IMR-90 (cell line): ENCODE data around the gene TUB. TPM values are rescaled to one million over a fixed set of nuclear protein-coding genes. Genes with fewer than 3 reads are reported as not detected.

ENCODE experiments used
- ATAC-seq: fragments of 200-7000 bp; cut with Tn5 transposase; 2 replicates; pipeline ENCODE4 v1.9.1; 2020; ENCODE audit warnings: low read depth, mild to moderate bottlenecking, moderate library complexity
- BruUV-seq: library from RNA; stranded (reverse); fragments of 400-500 nt; replicated peaks from 2 replicates; lab custom pipeline; 2021; lab: Mats Ljungman, UMichigan
- CTCF ChIA-PET: fragments of 300-600 bp; formaldehyde crosslinking; extraction: SDS; loops from one replicate; lab custom pipeline; 2021; ENCODE audit warnings: antibody characterized with exemption; lab: Yijun Ruan, JAX
- POLR2A ChIA-PET: fragments of 300-600 bp; sonication (Branson Sonifier 250); formaldehyde crosslinking; loops from one replicate; lab custom pipeline; 2022; ENCODE audit warnings: antibody characterized with exemption; ENCODE audit not compliant: unreplicated experiment; lab: Charles Lee
- DNase-seq: peaks from one replicate; pipeline ENCODE4 v3.0.0; 2013
- H2AFZ ChIP-seq: replicated peaks from 2 replicates; pipeline ENCODE3; 2013; ENCODE audit warnings: low read length, mild to moderate bottlenecking; ENCODE audit not compliant: poor library complexity
- H2AK5ac ChIP-seq: 2 replicates; pipeline ENCODE4 v1.6.1; 2013; ENCODE audit warnings: low read depth, low read length, inconsistent platforms
- H2AK9ac ChIP-seq: replicated peaks from 2 replicates; pipeline ENCODE3; 2013; ENCODE audit warnings: mild to moderate bottlenecking, low read depth, low read length, moderate library complexity; ENCODE audit not compliant: poor library complexity
- H2BK120ac ChIP-seq: 2 replicates; pipeline ENCODE4 v1.6.1; 2013; ENCODE audit warnings: low read depth, low read length, inconsistent platforms
- H2BK15ac ChIP-seq: 3 replicates; pipeline ENCODE4 v1.6.1; 2013; ENCODE audit warnings: low read depth, low read length, inconsistent platforms
- H2BK20ac ChIP-seq: 2 replicates; pipeline ENCODE4 v1.6.1; 2013; ENCODE audit warnings: low read depth, mild to moderate bottlenecking, inconsistent platforms, low read length, moderate library complexity
- H2BK5ac ChIP-seq: 2 replicates; pipeline ENCODE4 v1.6.1; 2013; ENCODE audit warnings: mild to moderate bottlenecking, low read depth, low read length, inconsistent platforms; ENCODE audit not compliant: poor library complexity, severe bottlenecking
- H3K14ac ChIP-seq: replicated peaks from 2 replicates; pipeline ENCODE4 v1.6.1; 2013; ENCODE audit warnings: low read depth, low read length, inconsistent platforms
- H3K18ac ChIP-seq: 2 replicates; pipeline ENCODE4 v1.6.1; 2013; ENCODE audit warnings: low read depth, low read length, control low read depth
- H3K23ac ChIP-seq: 2 replicates; pipeline ENCODE4 v1.6.1; 2013; ENCODE audit warnings: low read depth, low read length, inconsistent platforms
- H3K27ac ChIP-seq: 2 replicates; pipeline ENCODE4 v1.5.1; 2013; ENCODE audit warnings: mild to moderate bottlenecking, control low read depth, low read length; ENCODE audit not compliant: insufficient read depth
- H3K27me3 ChIP-seq: 2 replicates; pipeline ENCODE4 v1.6.1; 2013; ENCODE audit warnings: low read length; ENCODE audit not compliant: control insufficient read depth, insufficient read depth
- H3K36me3 ChIP-seq: 2 replicates; pipeline ENCODE4 v1.6.1; 2013; ENCODE audit warnings: low read length, mixed read lengths; ENCODE audit not compliant: control insufficient read depth, insufficient read depth
- H3K4ac ChIP-seq: 2 replicates; pipeline ENCODE4 v1.6.1; 2013; ENCODE audit warnings: low read depth, low read length, inconsistent platforms
- H3K4me1 ChIP-seq: 2 replicates; pipeline ENCODE4 v1.6.1; 2013; ENCODE audit warnings: low read length, mixed read lengths; ENCODE audit not compliant: control insufficient read depth, insufficient read depth
- H3K4me2 ChIP-seq: 2 replicates; pipeline ENCODE4 v1.6.1; 2013; ENCODE audit warnings: low read depth, mild to moderate bottlenecking, control low read depth, low read length, moderate library complexity
- H3K4me3 ChIP-seq: 2 replicates; pipeline ENCODE4 v1.5.1; 2013; ENCODE audit warnings: low read depth, mild to moderate bottlenecking, control low read depth, low read length, moderate library complexity; ENCODE audit not compliant: insufficient read depth
- H3K56ac ChIP-seq: 2 replicates; pipeline ENCODE4 v1.6.1; 2013; ENCODE audit warnings: low read length, inconsistent platforms; ENCODE audit not compliant: insufficient read depth; ENCODE audit errors: extremely low read depth
- H3K79me1 ChIP-seq, 2 experiments: 2 replicates each; pipeline ENCODE4 v1.6.1; 2013; ENCODE audit warnings: low read length in 2 of 2, inconsistent platforms in 1 of 2, low read depth in 1 of 2
- H3K9ac ChIP-seq: 2 replicates; pipeline ENCODE4 v1.6.1; 2013; ENCODE audit warnings: low read depth, low read length, control low read depth
- H3K9me1 ChIP-seq: 2 replicates; pipeline ENCODE4 v1.6.1; 2013; ENCODE audit warnings: low read length, inconsistent platforms; ENCODE audit not compliant: insufficient read depth
- H3K9me3 ChIP-seq: 2 replicates; pipeline ENCODE4 v1.6.1; 2013; ENCODE audit warnings: low read length; ENCODE audit not compliant: control insufficient read depth, insufficient read depth
- H4K20me1 ChIP-seq: 2 replicates; pipeline ENCODE4 v1.6.1; 2013; ENCODE audit warnings: low read length, inconsistent platforms; ENCODE audit not compliant: insufficient read depth
- H4K5ac ChIP-seq: 2 replicates; pipeline ENCODE4 v1.6.1; 2013; ENCODE audit warnings: mild to moderate bottlenecking, low read depth, low read length, control low read depth
- H4K8ac ChIP-seq, 2 experiments: 2 replicates each; pipeline ENCODE4 v1.6.1; 2013; ENCODE audit warnings: low read depth in 2 of 2, low read length in 2 of 2, control low read depth in 1 of 2, inconsistent platforms in 1 of 2
- H4K91ac ChIP-seq: 2 replicates; pipeline ENCODE4 v1.6.1; 2013; ENCODE audit warnings: low read depth, low read length, inconsistent platforms; ENCODE audit not compliant: insufficient read depth
- BHLHE40 ChIP-seq: fragments of 150-350 bp; IDR thresholded peaks from 2 replicates; pipeline ENCODE4 v1.6.1; 2016; ENCODE audit warnings: mild to moderate bottlenecking, low read depth, low read length
- CEBPB ChIP-seq: IDR thresholded peaks from 2 replicates; pipeline ENCODE4 v1.6.1; 2012; ENCODE audit warnings: low read depth, low read length, improper control_type of control experiment
- FOS ChIP-seq: fragments of 150-350 bp; IDR thresholded peaks from 2 replicates; pipeline ENCODE4 v1.6.1; 2016; ENCODE audit warnings: low read depth, low read length
- MAFK ChIP-seq: IDR thresholded peaks from 2 replicates; pipeline ENCODE4 v1.6.1; 2012; ENCODE audit warnings: low read depth, low read length, improper control_type of control experiment
- RAD21 ChIP-seq: IDR thresholded peaks from 2 replicates; pipeline ENCODE4 v1.6.1; 2012; ENCODE audit warnings: low read length, improper control_type of control experiment
- RCOR1 ChIP-seq: IDR thresholded peaks from 2 replicates; pipeline ENCODE4 v1.6.1; 2012; ENCODE audit warnings: mild to moderate bottlenecking, low read length, improper control_type of control experiment; ENCODE audit not compliant: insufficient replicate concordance
- RFX5 ChIP-seq: IDR thresholded peaks from 2 replicates; pipeline ENCODE4 v1.8.0; 2012; ENCODE audit warnings: low read depth, mild to moderate bottlenecking, low read length, moderate library complexity
- SMC3 ChIP-seq: fragments of 150-350 bp; IDR thresholded peaks from 2 replicates; pipeline ENCODE4 v1.6.1; 2016; ENCODE audit warnings: low read depth, mild to moderate bottlenecking, antibody characterized with exemption, low read length, moderate library complexity
- WGBS, 2 experiments: methylation state at CpG; one replicate each; pipeline versions ENCODE4 v1.1.5 to v1.1.7; 2013; ENCODE audit warnings: missing lambda C conversion rate in 2 of 2; ENCODE audit not compliant: insufficient read length in 1 of 2; ENCODE audit errors: extremely low coverage in 2 of 2; 5-methylcytosine and 5-hydroxymethylcytosine counted together
- dilution Hi-C: fragments of 300-500 bp; cut with HindIII; formaldehyde crosslinking; loops from one replicate; pipeline ENCODE4 v1.14.3; 2018; ENCODE audit warnings: low sequenced_read_pairs; ENCODE audit not compliant: unreplicated experiment
- in situ Hi-C: fragments of 300-500 bp; cut with MboI; formaldehyde crosslinking; loops from 3 replicates; pipeline ENCODE4 v1.14.3; 2019; ENCODE audit warnings: low sequenced_read_pairs, inconsistent platforms, mixed read lengths
- intact Hi-C: fragments of 100-400 bp; cut with micrococcal nuclease; formaldehyde crosslinking; loops from 2 replicates; pipeline ENCODE4 v1.10.0; 2022
- polyA plus RNA-seq, 3 experiments: library from polyadenylated mRNA; depleted of rRNA; stranded (reverse); fragments of >200 nt; gene quantifications; 2 replicates each; pipeline ENCODE4 v1.2.3, GENCODE V29; 2012; ENCODE audit warnings: low replicate concordance in 1 of 3
- total RNA-seq: library from RNA; depleted of rRNA; stranded (reverse); fragments of >200 nt; gene quantifications from 2 replicates; pipeline ENCODE4 v1.2.3, GENCODE V29; 2012
- TF ChIP-seq, protein P1 (sequence below): fragments of 150-350 bp; IDR thresholded peaks from 2 replicates; pipeline ENCODE4 v1.6.1; 2016; ENCODE audit warnings: low read depth, mild to moderate bottlenecking, low read length, moderate library complexity, borderline replicate concordance
- TF ChIP-seq, protein P2 (sequence below): conservative IDR thresholded peaks from 2 replicates; pipeline ENCODE4 v1.5.1; 2012; ENCODE audit warnings: mild to moderate bottlenecking, low read depth, low read length, improper control_type of control experiment

Gene TUB
- total and polyA plus RNA-seq, 2 of the 4 experiments (the other 2 are of a cell fraction), result 11.8 to 12.9 TPM

DNA sequence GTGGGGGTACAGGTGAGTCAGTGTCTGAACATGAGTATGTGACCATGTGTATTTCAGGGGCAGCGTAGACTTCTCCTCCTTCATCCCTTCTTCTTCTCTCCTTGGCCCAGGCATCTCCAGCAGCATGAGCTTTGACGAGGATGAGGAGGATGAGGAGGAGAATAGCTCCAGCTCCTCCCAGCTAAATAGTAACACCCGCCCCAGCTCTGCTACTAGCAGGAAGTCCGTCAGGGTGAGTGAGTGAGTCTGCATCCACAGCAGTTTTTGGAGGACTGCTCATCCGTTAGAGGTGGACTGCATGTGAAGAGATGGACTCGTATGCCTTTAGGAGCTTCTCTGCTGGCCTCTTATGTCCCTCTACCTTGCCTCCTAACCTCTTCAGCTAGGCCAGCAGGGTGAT is 15.6 kb downstream of the TUB start:
- Histone ChIP-seq H3K18ac (no peak overlapping the region), H3K23ac (no peak overlapping the region), H2AK5ac (no peak overlapping the region), H2BK15ac (no peak overlapping the region), H3K4me3 (no peak overlapping the region), H3K56ac (no peak overlapping the region), H4K5ac (no peak overlapping the region), H4K8ac (no peak overlapping the region), H3K9ac (no peak overlapping the region), H2BK20ac (no peak overlapping the region), H3K27ac (no peak overlapping the region), H2AK9ac (no peak overlapping the region), H3K14ac (no peak overlapping the region), H3K9me3 (no peaks in the 10 kb centered on the region), H3K9me1 (no peaks in the 10 kb centered on the region), H3K4me1 (peaks cover 9% of the 10 kb centered on the region), H4K20me1 (peaks cover 4% of the 10 kb centered on the region; the same call in 1 of the 2 replicates), H3K4ac (no peak overlapping the region), H3K27me3 (no peaks in the 10 kb centered on the region), H2BK120ac (no peak overlapping the region), H2BK5ac (no peak overlapping the region), H4K91ac (no peak overlapping the region), H3K4me2 (no peak overlapping the region), H2AFZ (no peak overlapping the region), H3K79me1 (no peaks in the 10 kb centered on the region; a peak in 1 of 4 replicates), H3K36me3 (peaks cover 24% of the 10 kb centered on the region)
- DNase-seq, result no peak
- ATAC-seq, result no peak
- intact Hi-C loops (loop anchor here (5.0 to 10.0 kb wide), 3 partner anchors 166 to 422 kb away; partner anchors contain the start of genes CYB5R2 and LMO1), in situ Hi-C loops (loop anchor here (5.0 to 25.0 kb wide), 4 partner anchors 62 to 409 kb away; no protein-coding TSS in a partner anchor), dilution Hi-C loops (no loop called here)
- no TSS peak for BruUV-seq
- TF ChIP-seq FOS, result no peak
- TF ChIP-seq MAFK, result no peak
- no peak for TF ChIP-seq BHLHE40
- TF ChIP-seq, protein P1, sequence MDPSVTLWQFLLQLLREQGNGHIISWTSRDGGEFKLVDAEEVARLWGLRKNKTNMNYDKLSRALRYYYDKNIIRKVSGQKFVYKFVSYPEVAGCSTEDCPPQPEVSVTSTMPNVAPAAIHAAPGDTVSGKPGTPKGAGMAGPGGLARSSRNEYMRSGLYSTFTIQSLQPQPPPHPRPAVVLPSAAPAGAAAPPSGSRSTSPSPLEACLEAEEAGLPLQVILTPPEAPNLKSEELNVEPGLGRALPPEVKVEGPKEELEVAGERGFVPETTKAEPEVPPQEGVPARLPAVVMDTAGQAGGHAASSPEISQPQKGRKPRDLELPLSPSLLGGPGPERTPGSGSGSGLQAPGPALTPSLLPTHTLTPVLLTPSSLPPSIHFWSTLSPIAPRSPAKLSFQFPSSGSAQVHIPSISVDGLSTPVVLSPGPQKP, result no peak
- TF ChIP-seq, protein P2, sequence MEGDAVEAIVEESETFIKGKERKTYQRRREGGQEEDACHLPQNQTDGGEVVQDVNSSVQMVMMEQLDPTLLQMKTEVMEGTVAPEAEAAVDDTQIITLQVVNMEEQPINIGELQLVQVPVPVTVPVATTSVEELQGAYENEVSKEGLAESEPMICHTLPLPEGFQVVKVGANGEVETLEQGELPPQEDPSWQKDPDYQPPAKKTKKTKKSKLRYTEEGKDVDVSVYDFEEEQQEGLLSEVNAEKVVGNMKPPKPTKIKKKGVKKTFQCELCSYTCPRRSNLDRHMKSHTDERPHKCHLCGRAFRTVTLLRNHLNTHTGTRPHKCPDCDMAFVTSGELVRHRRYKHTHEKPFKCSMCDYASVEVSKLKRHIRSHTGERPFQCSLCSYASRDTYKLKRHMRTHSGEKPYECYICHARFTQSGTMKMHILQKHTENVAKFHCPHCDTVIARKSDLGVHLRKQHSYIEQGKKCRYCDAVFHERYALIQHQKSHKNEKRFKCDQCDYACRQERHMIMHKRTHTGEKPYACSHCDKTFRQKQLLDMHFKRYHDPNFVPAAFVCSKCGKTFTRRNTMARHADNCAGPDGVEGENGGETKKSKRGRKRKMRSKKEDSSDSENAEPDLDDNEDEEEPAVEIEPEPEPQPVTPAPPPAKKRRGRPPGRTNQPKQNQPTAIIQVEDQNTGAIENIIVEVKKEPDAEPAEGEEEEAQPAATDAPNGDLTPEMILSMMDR, result no peak
- no peak for TF ChIP-seq RFX5
- no peak for TF ChIP-seq RAD21
- TF ChIP-seq SMC3, result no peak
- TF ChIP-seq CEBPB, result no peak
- no peak for TF ChIP-seq RCOR1
- ChIA-PET POLR2A (no interaction called here), CTCF (interaction anchor here (0.9 to 1.2 kb wide), 2 partner anchors 9 to 90 kb away, joined by 3 read pairs; no protein-coding TSS in a partner anchor)
- WGBS, 2 experiments, result no CpG with 5 or more reads among the region's 6 CpGs
